H7 (cell line): ENCODE results near the gene SLC5A5. TPM values are rescaled to one million over a fixed set of nuclear protein-coding genes. Genes with fewer than 3 reads are reported as not detected.
A peak's percentile ranks its signal among the peaks of the same experiment; 100 is the strongest.

ENCODE experiments used
- DNase-seq: peaks from one replicate; pipeline ENCODE4 v3.0.0; 2012
- H3K27me3 ChIP-seq: 2 replicates; pipeline ENCODE4 v1.6.0; 2011; ENCODE audit warnings: mild to moderate bottlenecking, low read length; ENCODE audit not compliant: control insufficient read depth, insufficient read depth
- H3K36me3 ChIP-seq: replicated peaks from 2 replicates; pipeline ENCODE4 v1.5.1; 2011; ENCODE audit warnings: low read length; ENCODE audit not compliant: control insufficient read depth, insufficient read depth
- H3K4me3 ChIP-seq: 2 replicates; pipeline ENCODE4 v1.5.1; 2011; ENCODE audit warnings: low read depth, mild to moderate bottlenecking, control low read depth, low read length, moderate library complexity; ENCODE audit not compliant: insufficient read depth
- total RNA-seq: library from RNA; depleted of rRNA; stranded (reverse); fragments of >200 nt; shearing (Covaris generic); gene quantifications from 2 replicates; pipeline ENCODE4 v1.2.3, GENCODE V29; 2014

SLC5A5 gene
- total RNA-seq, 1 experiment from 2014 or later, result 1.5 TPM

DNA sequence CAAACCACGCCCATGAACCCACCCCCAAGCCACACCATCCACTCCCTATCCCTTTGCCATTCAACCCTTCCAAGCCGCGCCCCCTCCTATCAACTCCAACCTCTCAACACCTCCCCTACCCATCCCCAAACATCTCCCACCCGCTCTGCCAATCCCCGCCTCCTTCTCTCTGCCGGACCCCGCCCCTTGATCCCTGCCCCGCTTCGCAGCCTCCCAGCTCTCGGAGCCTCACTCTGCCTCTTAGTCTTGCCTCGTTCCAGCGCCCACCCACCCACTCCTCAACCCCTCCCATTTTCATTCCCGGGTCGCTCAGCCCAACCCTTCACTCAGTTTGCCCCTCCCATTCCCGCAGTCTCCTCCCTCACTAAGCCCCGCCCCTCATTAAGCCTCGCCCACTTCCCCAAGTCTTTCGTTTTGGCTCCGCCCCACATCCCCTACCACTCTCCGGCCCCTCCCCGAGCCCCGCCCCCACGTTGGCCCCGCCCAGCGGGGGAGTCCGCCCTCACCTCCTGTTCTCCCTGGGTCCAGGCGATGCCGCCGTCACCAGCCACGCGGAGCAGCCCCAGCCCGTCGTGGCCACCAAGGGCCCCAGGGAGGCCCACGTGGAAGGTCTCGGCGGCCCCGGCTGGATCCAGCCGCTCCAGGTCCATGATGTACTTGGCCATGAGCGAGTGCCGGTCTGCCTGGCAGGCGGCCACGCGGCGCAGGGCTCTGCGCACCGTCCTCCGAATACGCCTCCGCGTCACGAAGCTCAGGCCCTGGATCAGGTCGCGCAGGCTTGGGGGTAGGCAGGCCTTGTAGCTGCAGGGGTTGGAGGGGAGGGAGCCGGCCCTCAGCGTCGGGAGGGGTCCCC is 29.7 kb upstream of the SLC5A5 start:
- H3K27me3 ChIP-seq, result peaks cover 33% of the 10 kb centered on the region

GRCh38 chr19:17842663-17843291 is 29.0 kb upstream of the SLC5A5 start:
- Histone ChIP-seq H3K4me3 (peak overlapping the region; percentile 64), H3K27me3 (peaks cover 33% of the 10 kb centered on the region)
- peak; percentile 63 for DNase-seq

More for the DNA sequence above, 29.7 kb upstream of the SLC5A5 start:
- Histone ChIP-seq H3K36me3 (no peaks in the 10 kb centered on the region), H3K4me3 (peak overlapping the region; percentile 64)
- DNase-seq, result peak; percentile 100

GRCh38 chr19:17843292-17843827 is 28.4 kb upstream of the SLC5A5 start:
- Histone ChIP-seq H3K36me3 (no peaks in the 10 kb centered on the region), H3K4me3 (no peak overlapping the region), H3K27me3 (peaks cover 37% of the 10 kb centered on the region)
- DNase-seq, result no peak

More at GRCh38 chr19:17842663-17843291, 29.0 kb upstream of the SLC5A5 start:
- no peaks in the 10 kb centered on the region for H3K36me3 ChIP-seq

GRCh38 chr19:17843908-17844490 is 27.7 kb upstream of the SLC5A5 start:
- no peak for DNase-seq
- H3K27me3 ChIP-seq, result peaks cover 36% of the 10 kb centered on the region
- H3K4me3 ChIP-seq, result no peak overlapping the region
- H3K36me3 ChIP-seq, result no peaks in the 10 kb centered on the region

DNA sequence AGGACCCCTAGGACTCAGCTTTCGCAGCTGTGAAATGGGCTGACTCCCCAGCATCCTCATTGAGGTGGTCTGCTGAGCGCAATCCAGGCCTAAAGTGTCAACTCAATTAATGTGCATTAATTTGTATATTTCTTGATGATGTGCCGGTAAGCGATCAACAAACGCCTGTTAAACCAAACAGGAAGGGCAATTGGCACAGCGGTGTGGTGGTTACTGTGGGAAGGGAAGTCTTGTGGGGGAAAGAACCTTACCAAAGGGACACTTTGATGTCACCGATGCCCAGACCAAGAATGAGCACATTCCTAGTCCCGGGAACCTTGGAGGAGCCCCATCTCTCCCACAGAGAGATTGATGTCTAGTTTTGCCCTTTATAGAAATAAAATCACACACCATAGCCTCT is 25.6 kb upstream of the SLC5A5 start:
- H3K4me3 ChIP-seq, result no peak overlapping the region
- H3K36me3 ChIP-seq, result no peaks in the 10 kb centered on the region
- peaks cover 21% of the 10 kb centered on the region for H3K27me3 ChIP-seq
- no peak for DNase-seq

- H3K4me3 ChIP-seq, result peak within 1 kb of the TSS; percentile 38
- DNase-seq, result peak; percentile 99
- no peaks in the 10 kb centered on the region for H3K36me3 ChIP-seq
- H3K27me3 ChIP-seq, result peaks cover 14% of the 10 kb centered on the region
Observed at GRCh38 chr19:17847538-17848366, 24.0 kb upstream of the SLC5A5 start, which contains the start of gene JAK3. Gene JAK3, minus strand, starts transcription at chr19:17847982. Its CDS starts 3,565 bp downstream, at chr19:17844417.

DNA sequence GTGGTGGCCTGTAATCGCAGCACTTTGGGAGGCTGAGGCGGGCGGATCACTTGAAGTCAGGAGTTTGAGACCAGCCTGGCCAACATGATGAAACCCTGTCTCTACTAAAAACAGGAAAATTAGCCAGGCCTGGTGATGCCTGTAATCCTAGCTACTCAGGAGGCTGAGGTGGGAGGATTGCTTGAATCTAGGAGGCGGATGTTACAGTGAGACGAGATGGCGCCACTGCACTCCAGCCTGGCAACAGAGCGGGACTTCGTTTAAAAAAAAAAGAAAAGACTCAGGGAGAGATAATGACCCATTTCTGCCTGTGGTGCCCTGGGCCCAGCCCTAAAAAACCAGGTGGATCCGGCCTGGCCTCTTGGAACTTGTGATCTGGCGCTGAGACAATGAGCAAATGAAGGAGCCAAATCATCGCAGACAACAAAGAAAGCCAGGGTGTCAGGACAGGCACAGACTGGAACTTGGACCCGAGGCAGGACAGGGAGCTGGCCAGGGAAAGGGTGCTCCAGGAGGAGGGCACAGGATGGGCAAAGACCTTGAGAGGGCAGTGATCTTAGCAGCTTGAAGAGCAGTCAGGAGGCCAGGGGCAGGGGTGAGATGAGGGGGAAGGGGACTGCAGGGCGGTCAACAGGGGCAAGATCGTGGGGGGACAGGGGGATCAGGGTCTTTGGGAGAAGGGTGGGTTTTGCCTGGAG is 23.0 kb upstream of the SLC5A5 start:
- no peak overlapping the region for H3K4me3 ChIP-seq
- DNase-seq, result no peak
- no peaks in the 10 kb centered on the region for H3K36me3 ChIP-seq
- H3K27me3 ChIP-seq, result peaks cover 5% of the 10 kb centered on the region

DNA sequence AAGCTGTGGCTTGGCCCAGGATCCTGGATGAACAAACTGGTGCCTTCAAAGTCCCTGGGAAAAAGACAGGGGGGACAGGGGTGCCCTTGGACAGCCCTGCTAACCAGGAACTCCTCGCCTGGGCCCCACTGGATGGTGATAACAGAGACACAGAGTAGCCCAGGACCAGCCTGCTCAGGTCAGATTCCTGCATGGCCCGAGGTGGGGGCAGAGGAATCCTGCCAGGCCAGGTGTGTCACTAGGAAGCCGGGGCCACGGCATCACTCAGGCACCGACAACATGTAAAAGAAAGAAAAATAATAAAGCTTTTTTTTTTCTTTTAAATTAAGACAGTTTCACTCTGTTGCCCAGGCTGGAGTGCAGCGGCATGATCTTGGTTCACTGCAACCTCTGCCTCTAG is 17.7 kb upstream of the SLC5A5 start:
- no peak for DNase-seq
- H3K27me3 ChIP-seq, result no peaks in the 10 kb centered on the region
- no peaks in the 10 kb centered on the region for H3K36me3 ChIP-seq
- H3K4me3 ChIP-seq, result no peak overlapping the region

DNA sequence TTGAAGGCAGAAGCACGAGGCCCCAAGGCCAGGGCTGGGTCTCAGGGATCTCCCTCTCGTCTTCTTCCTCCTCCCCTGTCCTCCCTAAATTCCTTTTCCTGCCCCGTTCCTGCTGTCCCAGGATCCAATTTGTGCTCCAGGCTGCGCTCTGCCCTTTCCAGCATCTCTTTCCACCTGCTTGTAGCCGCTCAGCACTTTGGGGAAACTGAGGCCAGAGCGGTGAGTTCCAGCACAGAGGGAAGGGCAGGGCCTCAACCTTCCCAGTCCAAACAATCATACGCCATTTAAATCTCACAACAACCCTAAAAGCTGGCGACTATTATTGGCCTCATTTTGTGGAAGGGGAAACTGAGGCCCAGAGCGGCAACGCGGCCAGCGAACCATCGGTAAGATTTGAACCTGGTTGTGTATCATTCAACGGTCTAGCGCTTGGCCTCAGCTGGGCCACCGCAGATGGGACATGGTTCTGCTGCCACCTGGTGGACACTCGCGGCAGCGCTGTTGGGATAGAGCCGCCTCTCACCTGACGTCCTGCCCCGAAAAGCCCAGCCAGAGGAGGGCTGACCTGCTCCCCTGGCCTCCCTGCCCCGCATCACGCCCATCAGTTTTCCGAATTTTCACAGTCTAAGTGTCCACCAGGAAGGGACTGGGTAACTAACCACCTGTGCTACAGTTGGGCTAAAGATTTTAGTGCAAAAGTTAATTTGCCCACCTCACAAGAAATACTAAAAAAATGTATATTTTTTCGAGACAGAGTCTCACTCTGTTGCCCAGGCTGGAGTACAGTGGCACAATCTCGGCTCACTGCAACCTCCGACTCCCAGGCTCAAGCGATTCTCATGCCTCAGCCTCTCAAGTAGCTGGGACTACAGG is 16.2 kb upstream of the SLC5A5 start:
- no peak overlapping the region for H3K4me3 ChIP-seq
- DNase-seq, result peak; percentile 94
- no peaks in the 10 kb centered on the region for H3K27me3 ChIP-seq
- H3K36me3 ChIP-seq, result no peaks in the 10 kb centered on the region

- DNase-seq, result peak; percentile 98
- H3K36me3 ChIP-seq, result peaks cover 32% of the 10 kb centered on the region
- H3K27me3 ChIP-seq, result no peaks in the 10 kb centered on the region
- H3K4me3 ChIP-seq, result peak within 1 kb of the TSS; percentile 98
Observed at GRCh38 chr19:17859533-17860330, 12.0 kb upstream of the SLC5A5 start, which contains the start of gene RPL18A. Gene RPL18A, plus strand, starts transcription at chr19:17859910. Its CDS starts 47 bp downstream, at chr19:17859957.

GRCh38 chr19:17860331-17860992 is 11.3 kb upstream of the SLC5A5 start:
- H3K27me3 ChIP-seq, result no peaks in the 10 kb centered on the region
- H3K36me3 ChIP-seq, result peaks cover 32% of the 10 kb centered on the region
- no peak for DNase-seq

DNA sequence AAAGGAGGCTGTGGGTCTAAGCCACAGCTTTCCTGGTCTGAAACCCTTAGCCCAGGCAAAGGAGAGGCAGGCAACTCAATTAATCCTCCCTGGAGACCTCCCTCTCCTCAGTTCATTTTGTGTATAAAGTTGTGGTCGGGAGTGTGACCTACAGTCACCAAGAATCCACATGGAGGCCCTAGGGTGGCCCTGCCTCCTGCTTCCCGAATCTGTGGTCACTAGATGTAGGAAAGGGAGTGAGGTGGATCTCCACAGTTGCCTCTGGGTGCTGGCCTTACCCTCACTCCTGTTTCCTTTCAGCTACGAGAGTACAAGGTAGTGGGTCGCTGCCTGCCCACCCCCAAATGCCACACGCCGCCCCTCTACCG is 10.8 kb upstream of the SLC5A5 start:
- Histone ChIP-seq H3K27me3 (no peaks in the 10 kb centered on the region), H3K36me3 (peaks cover 32% of the 10 kb centered on the region), H3K4me3 (peak overlapping the region; percentile 98)
- DNase-seq, result no peak

More at GRCh38 chr19:17860331-17860992, 11.3 kb upstream of the SLC5A5 start:
- peak overlapping the region; percentile 98 for H3K4me3 ChIP-seq
